ENCODE results near the gene TPRG1.

GRCh38 chr3:189260556-189261493 is 89.1 kb downstream of the TPRG1 start:
- TF ChIP-seq EZH2phosphoT487 (IDR thresholded peaks at IDR 0.05; ENCODE audit: borderline replicate concordance, low read length) (no peak), CTCF (IDR thresholded peaks at IDR 0.05; ENCODE audit: low read depth, low read length, poor library complexity, severe bottlenecking) (no peak)

Data from DOHH2 (cell line).